Measurements from ENCODE around the gene SMIM10L2A.
"Not testable (repeated sequence)": the region's sequence is repeated elsewhere in the genome, so short reads cannot be mapped to it uniquely, and the experiment has no call there.

SMIM10L2A gene

GRCh38 chrX:135403374-135403773 is 18.4 kb upstream of the SMIM10L2A start:
- Histone ChIP-seq H3K36me3 (ENCODE audit: control insufficient read depth in 2 of 2, insufficient read depth in 1 of 2, low read length in 2 of 2) (no peaks in the 10 kb centered on the region), H3K27ac (ENCODE audit: extremely low read depth, low read depth, low read length) (no peak overlapping the region), H3K4me1 (ENCODE audit: control insufficient read depth, insufficient read depth, low read length) (no peaks in the 10 kb centered on the region), H3K4me3 (ENCODE audit: low read depth, low read length) (no peak overlapping the region), H3K9me3 (ENCODE audit: control insufficient read depth, insufficient read depth, low read depth, low read length) (no peaks in the 10 kb centered on the region)
- no peak for TF ChIP-seq ZNF585B (tag by site-specific recombination; IDR thresholded peaks at IDR 0.05)
- ChIA-PET CTCF (no interaction called here), POLR2A (no interaction called here)

GRCh38 chrX:135406428-135406827 is 15.3 kb upstream of the SMIM10L2A start:
- H3K27ac ChIP-seq (ENCODE audit: extremely low read depth, low read depth, low read length); H3K9me3 ChIP-seq (ENCODE audit: control insufficient read depth, insufficient read depth, low read depth, low read length); CTCF ChIA-PET; H3K4me3 ChIP-seq (ENCODE audit: low read depth, low read length); H3K4me1 ChIP-seq (ENCODE audit: control insufficient read depth, insufficient read depth, low read length); POLR2A ChIA-PET; H3K36me3 ChIP-seq (ENCODE audit: control insufficient read depth in 2 of 2, insufficient read depth in 1 of 2, low read length in 2 of 2): not testable (repeated sequence)

GRCh38 chrX:135408794-135409193 is 12.9 kb upstream of the SMIM10L2A start:
- ChIA-PET POLR2A (no interaction called here), CTCF (no interaction called here)
- TF ChIP-seq ZNF221 (tag by site-specific recombination; IDR thresholded peaks at IDR 0.05; ENCODE audit: borderline replicate concordance): no peak
- H3K4me1 ChIP-seq (ENCODE audit: control insufficient read depth, insufficient read depth, low read length): no peaks in the 10 kb centered on the region
- no peaks in the 10 kb centered on the region for H3K36me3 ChIP-seq (ENCODE audit: control insufficient read depth in 2 of 2, insufficient read depth in 1 of 2, low read length in 2 of 2)
- no peak overlapping the region for H3K4me3 ChIP-seq (ENCODE audit: low read depth, low read length)
- no peaks in the 10 kb centered on the region for H3K9me3 ChIP-seq (ENCODE audit: control insufficient read depth, insufficient read depth, low read depth, low read length)
- H3K27ac ChIP-seq (ENCODE audit: extremely low read depth, low read depth, low read length): no peak overlapping the region

- Histone ChIP-seq H3K4me1 (ENCODE audit: control insufficient read depth, insufficient read depth, low read length) (no peaks in the 10 kb centered on the region), H3K27ac (ENCODE audit: extremely low read depth, low read depth, low read length) (no peak overlapping the region), H3K36me3 (ENCODE audit: control insufficient read depth in 2 of 2, insufficient read depth in 1 of 2, low read length in 2 of 2) (no peaks in the 10 kb centered on the region), H3K9me3 (ENCODE audit: control insufficient read depth, insufficient read depth, low read depth, low read length) (no peaks in the 10 kb centered on the region; the same call in 1 of the 2 replicates), H3K4me3 (ENCODE audit: low read depth, low read length) (no peak overlapping the region)
- TF ChIP-seq ZNF658 (tag by site-specific recombination; IDR thresholded peaks at IDR 0.05): no peak
- TF ChIP-seq MYNN (tag by site-specific recombination; IDR thresholded peaks at IDR 0.05; ENCODE audit: borderline replicate concordance): no peak
- TF ChIP-seq ZNF558 (tag by site-specific recombination; IDR thresholded peaks at IDR 0.05): no peak
- TF ChIP-seq ZNF311 (tag by site-specific recombination; IDR thresholded peaks at IDR 0.05; ENCODE audit: borderline replicate concordance): no peak
- TF ChIP-seq ZNF140 (tag by site-specific recombination; IDR thresholded peaks at IDR 0.05): no peak
- TF ChIP-seq ZBTB44 (tag by site-specific recombination; IDR thresholded peaks at IDR 0.05): no peak
- ChIA-PET POLR2A (no interaction called here), CTCF (no interaction called here)
Measured at GRCh38 chrX:135410861-135411627, 10.7 kb upstream of the SMIM10L2A start.

- CTCF ChIA-PET: no interaction called here
- H3K36me3 ChIP-seq (ENCODE audit: control insufficient read depth in 2 of 2, insufficient read depth in 1 of 2, low read length in 2 of 2): no peaks in the 10 kb centered on the region
- H3K9me3 ChIP-seq (ENCODE audit: control insufficient read depth, insufficient read depth, low read depth, low read length): no peaks in the 10 kb centered on the region; the same call in 1 of the 2 replicates
- H3K4me1 ChIP-seq (ENCODE audit: control insufficient read depth, insufficient read depth, low read length): no peaks in the 10 kb centered on the region
- H3K4me3 ChIP-seq (ENCODE audit: low read depth, low read length): no peak overlapping the region
- POLR2A ChIA-PET: no interaction called here
- peak; percentile 71 for TF ChIP-seq ZNF549 (tag by site-specific recombination; IDR thresholded peaks at IDR 0.05)
- TF ChIP-seq ZNF214 (tag by site-specific recombination; IDR thresholded peaks at IDR 0.05; ENCODE audit: borderline replicate concordance): no peak
- no peak overlapping the region for H3K27ac ChIP-seq (ENCODE audit: extremely low read depth, low read depth, low read length)
Measured at GRCh38 chrX:135411893-135412292, 9.9 kb upstream of the SMIM10L2A start.

All from HEK293 (cell line).